NCI-H748 (cell line): Measurements from ENCODE around the gene TMEM117.
"Not testable (repeated sequence)": the region's sequence is repeated elsewhere in the genome, so short reads cannot be mapped to it uniquely, and the experiment has no call there.

Experiments
- DNase-seq: peaks from one replicate; lab custom pipeline; 2025; ENCODE audit not compliant: unreplicated experiment; lab: John Stamatoyannopoulos, UW

The TMEM117 gene

DNA sequence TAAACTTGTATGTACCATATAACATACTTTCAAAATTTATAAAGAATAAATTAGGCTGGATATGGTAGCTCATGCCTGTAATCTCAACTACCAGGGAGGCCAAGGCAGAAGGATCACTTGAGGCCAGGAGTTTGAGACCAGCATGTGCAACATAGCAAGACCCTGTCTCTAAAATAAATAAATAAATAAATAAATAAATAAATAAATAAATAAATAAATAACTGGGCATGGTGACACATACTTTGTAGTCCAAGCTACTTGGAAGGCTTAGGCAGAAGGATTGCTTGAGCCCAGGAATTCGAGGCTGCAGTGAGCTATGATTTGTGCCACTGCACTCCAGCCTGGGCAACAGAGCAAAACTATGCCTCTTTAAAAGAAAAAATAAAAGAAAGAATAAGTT, 359.8 kb downstream of the TMEM117 start:
- not testable (repeated sequence) for DNase-seq

DNA sequence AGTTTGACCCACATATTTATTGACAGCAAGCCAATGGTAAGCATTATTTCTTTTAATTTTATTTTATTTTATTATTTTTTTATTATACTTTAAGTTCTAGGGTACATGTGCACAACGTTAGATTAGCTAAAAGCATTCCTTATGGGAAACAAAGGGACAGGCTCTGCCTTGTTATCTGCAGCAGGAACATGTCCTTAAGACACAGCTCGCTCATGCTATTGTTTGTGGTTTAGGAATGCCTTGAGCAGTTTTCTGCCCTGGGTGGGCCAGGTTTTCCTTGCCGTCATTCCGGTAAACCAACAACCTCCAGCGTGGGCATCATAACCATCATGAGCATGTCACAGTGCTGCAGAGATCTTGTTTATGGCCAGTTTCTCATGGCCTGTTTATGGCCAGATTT, 370.2 kb downstream of the TMEM117 start:
- DNase-seq, result no peak

DNA sequence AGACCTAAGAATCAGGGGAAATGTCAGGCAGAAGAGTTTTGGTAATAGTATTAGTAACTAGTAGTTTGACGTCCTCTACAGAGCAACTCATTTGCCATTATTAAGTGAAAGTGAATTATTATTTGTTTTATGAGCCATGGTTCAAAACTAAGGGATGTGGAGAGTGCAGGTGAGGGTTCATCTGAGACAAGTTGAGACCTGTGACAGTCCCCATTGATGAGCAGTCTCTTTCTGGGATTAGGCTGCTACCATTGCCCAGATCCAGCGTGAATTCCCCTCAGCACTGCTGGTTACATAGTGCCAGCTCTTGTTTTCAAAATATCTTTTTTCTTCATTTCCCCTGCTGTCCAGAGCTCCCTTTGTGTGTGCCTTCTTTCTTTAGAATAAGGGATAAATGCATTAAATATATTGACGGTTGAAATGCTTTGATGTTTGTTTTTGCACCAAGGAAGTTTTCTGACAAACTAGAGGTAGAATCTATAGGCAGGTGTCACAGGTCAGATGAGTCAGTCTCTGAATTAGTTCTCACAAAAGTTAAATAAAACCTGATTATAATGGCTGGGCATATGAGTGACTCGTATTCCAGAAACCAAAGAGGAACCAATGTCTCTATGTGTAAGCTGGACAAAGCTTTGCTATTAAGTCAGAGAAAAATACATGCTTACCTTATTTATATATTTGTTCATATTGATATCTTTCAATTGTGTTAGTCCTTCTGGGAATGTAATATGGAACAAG, 381.4 kb downstream of the TMEM117 start:
- no peak for DNase-seq

DNA sequence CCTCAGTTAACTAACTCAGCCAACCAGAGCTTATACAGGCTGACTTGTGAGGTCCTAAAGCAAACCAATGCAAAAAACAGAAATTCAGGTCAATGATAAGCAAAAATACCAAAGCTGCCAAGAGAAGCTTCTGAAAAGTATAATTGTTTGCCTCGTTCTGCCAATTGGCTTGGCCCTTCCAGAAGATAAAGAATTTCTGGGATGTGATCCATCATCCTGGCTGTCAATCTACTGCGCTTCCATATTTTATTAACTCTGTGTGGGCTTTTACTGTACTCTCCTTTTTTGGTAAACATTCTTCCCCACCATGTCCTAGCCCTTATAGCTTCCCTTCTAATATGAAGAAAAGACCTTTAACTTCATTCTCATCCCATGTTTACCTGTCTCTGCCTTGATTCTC, 387.9 kb downstream of the TMEM117 start:
- no peak for DNase-seq

DNA sequence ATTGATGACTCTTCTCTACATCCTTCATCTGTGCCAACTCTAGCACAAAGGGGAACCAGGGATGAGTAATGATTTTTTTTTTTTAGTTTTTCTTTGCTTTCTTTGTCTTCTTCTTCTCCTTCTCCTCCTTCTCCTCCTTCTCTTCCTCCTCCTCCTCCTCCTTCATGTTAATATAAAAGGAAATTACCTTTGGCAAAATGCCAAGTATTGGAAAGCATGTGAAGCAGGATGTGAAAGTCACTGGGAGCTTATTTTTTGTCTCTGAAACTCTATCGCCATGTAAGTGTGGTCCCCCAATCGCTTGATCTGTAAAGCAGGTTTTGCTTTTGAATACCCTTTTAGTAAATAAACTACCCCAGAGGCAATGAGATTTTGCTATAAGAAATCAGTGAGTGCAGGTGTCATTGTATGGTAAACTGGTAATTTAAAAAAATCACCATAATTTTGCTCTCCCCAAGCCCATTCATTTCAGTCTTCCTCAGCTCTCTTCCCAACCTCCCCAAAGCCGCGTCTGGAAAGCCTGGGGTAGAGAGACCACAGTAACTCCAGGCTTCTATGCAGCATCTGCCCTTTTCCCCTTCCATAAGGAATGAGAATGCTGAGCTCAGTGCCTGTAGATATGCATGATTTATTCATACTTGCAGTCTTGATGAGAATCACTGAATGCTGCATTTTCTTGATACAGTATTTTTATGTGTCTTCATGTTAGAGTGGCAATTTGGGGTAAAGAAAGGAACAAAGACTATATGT, 388.7 kb downstream of the TMEM117 start:
- no peak for DNase-seq

DNA sequence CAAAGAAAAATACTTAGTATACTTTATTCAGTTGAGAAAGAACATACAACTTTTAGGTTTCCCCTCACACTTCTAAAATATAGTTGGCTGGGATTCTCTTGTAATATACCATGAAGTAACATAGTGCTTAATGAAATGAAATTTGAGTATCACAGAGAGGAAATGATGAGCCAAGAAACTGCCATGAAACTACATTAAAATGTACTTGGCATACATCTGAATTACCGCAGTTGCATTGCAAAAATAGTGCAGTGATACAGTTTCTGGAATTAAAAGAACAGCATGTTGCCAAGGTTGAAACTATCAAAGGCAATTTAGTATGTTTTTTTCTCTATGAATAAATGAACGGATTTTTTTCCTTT, 389.2 kb downstream of the TMEM117 start:
- DNase-seq, result no peak

DNA sequence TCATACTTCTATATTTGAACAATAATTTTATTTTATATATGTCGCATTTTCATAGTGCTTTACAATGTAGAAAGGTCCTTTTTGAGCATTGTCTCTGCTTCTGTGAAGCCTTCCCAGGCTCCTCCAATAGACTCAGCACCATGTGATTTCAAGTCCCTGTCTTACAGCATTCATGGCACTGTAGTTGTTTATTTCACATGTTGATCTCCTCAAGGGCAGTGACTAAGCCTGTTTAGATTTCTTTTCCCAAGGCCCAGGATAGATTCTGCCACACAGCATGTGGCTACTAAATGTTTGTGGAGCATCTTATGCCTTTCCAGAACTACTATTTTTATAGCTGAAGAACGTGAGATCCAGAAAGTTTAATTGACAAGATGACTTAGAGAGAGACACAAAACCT, 391.7 kb downstream of the TMEM117 start:
- no peak for DNase-seq

DNA sequence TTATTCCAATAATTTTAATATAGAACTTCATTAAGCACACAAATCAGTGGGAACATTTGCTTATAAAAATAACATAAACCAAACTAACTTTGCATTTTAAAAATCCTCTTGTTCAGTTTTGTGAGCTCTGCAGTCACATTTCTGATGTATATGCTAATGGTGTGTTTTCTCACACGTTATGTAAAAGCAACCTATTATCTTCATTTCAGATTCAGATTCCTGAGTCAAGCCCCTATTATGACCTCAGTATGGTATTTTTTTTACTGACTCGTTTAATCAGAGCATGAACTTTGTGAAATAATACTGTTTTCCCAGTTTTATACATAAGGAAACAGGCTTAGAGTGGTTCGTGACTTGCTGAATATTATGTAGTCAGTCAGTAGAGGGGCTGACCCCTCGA, 394.0 kb downstream of the TMEM117 start:
- DNase-seq, result no peak

DNA sequence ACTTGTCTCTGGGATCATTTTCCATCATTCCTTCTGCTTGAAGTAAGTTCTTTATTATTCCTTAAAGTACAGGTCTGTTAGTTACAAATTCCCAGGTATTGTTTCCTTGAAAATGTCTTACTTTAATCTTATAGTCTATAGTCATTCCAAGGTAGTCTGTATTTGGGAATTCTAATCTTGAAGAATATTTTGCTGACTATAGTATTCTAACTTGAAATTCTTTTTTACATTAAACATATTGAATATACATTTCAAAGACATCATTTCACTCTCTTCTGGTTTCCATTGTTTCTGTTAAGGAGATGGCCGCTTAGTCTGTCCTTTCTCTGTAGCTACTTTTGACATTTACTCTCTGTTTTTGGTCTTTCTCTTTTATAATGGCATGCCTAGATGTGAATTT, 399.8 kb downstream of the TMEM117 start:
- no peak for DNase-seq

DNA sequence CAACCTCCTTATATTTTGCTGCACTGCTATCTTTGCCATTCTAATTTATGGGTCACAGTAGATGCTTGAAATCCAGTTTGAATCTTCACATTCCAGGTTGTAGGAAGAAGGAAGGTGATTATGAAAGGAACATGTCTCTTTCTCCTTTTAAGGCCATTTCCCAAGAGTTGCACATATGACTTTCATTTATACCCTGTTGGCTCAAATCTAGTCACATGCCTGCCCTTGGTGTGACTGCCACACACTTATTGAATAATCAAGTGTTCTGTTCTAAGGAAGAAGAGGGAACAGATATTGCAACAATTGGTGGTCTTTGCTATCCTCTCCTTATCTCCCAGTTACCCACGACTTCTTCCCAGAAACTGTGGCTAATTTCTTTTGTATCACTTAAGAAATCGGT, 404.3 kb downstream of the TMEM117 start:
- DNase-seq, result no peak

DNA sequence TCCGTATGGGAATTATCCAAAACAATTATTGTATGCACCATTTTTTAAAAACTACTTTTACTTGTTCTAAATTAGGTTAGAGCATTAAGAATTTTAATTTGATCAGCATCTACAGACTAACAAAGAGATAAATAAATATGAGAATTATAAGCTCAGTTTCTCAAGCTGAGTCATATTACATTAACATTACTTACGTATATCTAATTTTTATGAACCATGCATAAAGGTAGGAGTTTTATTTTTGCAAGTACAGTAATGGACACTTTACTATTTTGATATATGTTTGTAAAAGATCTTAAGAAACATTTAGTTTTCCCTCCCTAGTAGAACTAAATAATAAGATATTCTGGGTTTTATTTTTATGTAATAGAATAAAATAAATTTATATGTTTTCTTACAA, 410.1 kb downstream of the TMEM117 start:
- DNase-seq, result no peak

DNA sequence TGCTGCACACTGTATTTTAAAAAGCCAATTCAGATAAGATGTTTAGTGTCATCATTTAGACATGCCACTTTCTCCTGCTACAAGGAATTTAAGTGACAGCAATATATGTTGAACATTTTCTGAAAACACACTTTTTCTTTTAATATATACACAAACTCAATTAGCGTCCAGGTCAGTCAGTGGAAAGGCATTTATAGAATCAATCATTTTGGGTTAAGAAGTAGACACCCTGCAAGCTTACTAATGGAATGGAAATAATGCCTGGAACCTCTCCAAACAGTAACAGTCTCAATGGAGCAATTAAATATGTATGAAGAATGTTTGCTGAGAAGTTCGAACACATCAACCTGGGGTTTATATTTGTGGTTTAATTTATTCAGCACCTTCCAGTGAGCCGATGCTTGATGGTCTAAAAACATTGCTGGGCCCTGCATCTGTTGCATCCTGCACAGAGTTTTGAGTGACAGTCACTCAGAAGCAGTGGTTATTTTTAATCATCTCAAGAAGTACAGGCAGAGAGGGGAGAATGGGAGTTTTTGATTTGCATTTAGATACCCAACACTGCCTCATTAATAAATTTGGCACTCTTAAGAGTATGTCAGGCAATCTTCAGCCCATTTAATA, 410.7 kb downstream of the TMEM117 start:
- DNase-seq, result no peak

DNA sequence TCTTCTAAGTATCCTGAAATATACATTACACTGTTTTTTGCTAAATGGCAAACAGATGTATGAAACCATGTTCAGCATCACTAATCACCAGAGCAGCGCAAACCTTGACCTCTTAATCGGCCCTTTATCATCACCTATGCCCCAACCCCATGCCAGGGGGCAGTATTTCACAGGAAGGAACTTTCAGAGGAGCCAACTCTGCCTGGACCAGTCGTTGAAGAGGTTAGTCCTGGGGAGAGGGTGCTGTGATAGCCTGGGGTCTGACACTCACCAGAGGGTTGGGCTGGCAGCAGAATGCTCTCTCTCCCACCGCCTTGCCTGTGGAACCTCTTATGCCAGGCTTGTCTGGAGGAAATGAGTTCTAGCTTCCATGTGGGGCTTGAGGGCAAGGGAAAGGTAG, 411.7 kb downstream of the TMEM117 start:
- no peak for DNase-seq

DNA sequence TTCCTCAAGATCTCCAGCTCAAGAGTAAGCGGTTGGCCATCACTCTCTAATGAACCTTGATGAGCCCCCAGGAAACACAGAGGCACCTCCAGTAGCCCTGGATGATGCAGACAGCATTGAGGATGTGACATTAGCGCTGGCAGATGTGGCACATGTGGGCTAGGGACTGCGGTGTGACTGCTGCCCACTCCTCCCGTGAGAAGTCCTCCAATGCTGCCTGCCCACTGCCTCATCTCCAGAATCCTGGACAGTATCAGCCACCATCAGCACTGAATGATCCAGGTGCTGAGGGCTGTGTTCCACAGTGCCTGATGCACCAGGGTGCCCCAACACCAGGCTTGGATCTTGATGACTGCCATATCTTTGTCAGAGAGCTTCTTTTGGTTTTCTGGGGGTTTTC, 412.6 kb downstream of the TMEM117 start:
- no peak for DNase-seq

DNA sequence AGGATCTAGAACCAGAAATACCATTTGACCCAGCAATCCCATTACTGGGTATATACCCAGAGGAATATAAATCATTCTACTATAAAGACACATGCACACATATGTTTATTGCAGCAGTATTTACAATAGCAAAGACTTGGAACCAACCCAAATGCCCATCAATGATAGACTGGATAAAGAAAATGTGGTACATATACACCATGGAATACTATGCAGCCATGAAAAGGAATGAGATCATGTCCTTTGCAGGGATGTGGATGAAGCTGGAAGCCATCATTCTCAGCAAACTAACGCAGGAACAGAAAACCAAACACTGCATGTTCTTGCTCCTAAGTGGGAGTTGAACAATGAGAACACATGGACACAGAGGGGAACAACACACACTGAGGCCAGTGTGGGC, 414.6 kb downstream of the TMEM117 start:
- DNase-seq, result not testable (repeated sequence)

DNA sequence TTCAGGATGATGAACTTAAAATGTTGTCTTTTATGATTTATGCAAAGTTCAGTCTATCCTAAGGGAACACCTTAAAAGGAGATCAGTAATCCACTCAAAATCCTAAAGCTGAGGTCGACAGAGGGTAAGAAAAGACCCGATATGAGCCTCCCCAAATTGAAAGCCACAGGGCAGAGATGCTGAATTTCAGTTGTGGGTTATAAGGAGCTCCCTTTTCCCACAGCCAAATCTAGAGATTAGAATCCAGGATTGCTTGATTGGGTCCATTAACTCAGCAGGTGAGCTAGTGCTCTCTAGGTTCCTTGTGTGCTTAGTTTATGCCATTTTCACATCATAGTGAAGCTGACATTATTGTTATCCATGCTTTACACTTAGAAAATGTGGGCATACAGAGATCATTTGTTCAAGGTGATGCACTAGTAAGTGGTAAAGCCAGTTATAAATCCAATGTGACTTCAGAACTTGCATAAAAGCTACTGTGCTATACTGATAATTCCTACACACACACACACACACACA, 417.5 kb downstream of the TMEM117 start:
- DNase-seq, result no peak

DNA sequence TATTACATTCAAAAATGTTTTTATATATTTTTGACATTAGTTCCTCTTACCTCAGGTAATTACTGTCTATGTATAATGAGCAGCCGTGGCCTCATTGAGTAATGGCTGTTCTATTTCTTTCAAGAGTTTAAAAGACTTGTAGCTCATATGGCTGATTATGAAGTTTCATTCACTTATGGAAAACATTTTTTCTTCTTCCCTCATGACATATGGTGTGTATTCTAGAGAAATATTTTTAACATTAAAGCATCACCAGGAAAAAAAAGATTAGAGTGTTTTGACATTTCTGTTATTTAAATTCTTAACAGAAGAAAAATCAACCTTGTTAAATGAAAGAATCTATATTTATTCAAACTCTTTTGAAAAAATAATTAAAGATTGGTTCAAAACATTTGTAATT, 422.4 kb downstream of the TMEM117 start:
- DNase-seq, result no peak

DNA sequence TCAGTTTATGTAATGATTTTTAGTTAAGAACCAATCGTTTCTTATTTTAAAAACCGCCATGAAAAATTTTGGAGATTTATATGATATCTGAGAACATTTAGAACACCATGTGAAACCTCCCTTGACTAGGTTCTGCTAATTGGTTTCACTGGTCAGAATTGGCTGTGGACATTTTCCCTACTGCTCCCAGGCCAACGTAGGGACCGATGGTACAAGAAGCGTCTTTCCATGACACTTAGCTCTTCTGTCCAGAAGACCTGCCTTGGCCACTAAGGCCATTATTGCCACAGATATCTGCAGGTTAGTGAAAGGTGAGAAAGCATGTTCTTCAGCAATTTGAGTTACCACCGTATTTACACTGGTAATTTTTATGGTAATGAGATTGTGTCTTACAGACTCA, 424.0 kb downstream of the TMEM117 start:
- no peak for DNase-seq

DNA sequence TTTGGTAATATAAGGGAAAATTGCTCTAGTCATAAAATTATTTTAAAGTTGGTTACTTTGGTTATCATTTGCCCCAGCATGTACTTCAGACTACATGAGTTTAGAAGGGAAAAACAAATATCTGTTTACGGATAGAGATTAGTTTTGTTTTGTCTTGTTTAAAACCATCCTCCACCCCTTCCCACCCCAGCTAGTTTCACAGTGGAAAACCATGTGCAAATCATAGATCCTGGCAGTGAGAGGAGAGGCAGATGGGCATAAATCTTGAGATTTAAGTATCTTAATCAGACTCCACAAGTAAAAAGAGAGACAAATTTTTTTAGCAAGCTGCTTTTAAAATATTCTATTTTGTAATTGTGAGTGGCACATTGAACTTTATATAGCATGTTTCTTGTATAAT, 424.7 kb downstream of the TMEM117 start:
- DNase-seq, result no peak

DNA sequence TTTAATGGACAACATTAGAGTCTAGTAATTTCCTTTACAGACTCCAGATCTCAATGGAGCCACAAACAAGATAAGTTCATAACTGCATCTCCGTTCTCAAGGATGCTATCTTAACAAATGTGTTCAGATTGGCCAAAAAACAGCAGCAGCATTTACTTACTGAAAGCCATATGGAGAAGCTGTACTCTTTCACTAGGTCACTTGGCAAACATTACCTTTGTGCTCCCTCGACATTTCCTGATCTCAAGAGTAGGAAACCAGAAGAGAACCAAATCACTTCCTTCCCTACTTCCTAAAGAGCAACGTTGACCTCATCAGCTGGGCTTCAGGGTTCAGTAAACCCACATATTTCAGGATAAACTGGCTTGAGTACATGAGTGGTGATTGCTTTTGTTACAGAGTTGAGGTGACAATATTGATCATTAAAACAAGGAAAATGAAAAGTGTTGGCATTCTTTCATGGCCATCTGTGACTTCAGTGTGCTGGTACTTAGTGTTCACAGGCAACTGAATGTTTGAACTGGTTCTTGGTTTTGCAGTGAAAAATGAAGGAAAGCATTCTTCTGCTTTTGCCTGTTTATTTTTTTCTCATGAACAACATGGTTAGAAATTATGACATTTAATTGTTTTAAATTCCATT, 449.6 kb downstream of the TMEM117 start:
- DNase-seq, result no peak

DNA sequence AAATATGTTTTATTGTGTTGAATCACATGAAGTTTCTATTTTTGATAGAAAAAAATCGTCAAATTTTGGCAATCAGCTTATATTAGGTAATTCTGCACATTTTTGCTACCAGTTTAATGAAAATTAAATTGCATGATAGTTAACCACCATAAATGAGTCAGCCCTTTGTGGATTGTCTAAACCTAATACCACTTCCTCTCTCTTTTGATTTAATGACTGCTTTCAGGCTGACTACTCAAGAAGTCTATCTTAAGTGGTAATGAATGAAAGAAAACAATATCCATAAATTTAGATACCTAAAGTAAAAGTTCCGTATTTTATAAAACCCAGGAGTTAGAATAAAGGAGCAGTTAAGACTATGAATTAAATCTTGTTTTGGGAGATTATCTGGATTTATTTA, 450.5 kb downstream of the TMEM117 start:
- no peak for DNase-seq
